GM12878 (cell line): ENCODE results near the gene XPO6.

Source experiments
- CBX3 ChIP-seq: fragments of 200-600 bp; sonication (generic); IDR thresholded peaks from 2 replicates; pipeline ENCODE4 v1.6.1; 2016; ENCODE audit warnings: low read depth, borderline replicate concordance
- EP300 ChIP-seq, 2 experiments: fragments of 150-350 bp in 1 of 2; IDR thresholded peaks; 2 replicates each; pipeline ENCODE4 v1.6.1; 2011 to 2012; ENCODE audit warnings: low read depth in 2 of 2, low read length in 2 of 2, borderline replicate concordance in 1 of 2, improper control_type of control experiment in 1 of 2, inconsistent platforms in 1 of 2; ENCODE audit not compliant: control insufficient read depth in 1 of 2
- EZH2 ChIP-seq: IDR thresholded peaks from 2 replicates; pipeline ENCODE4 v1.6.1; 2012; ENCODE audit warnings: low read depth, mild to moderate bottlenecking, control low read depth, inconsistent platforms, low read length, borderline replicate concordance; ENCODE audit not compliant: control insufficient read depth
- SIX5 ChIP-seq: IDR thresholded peaks from 2 replicates; pipeline ENCODE4 v1.6.1; 2011; ENCODE audit warnings: mild to moderate bottlenecking, low read depth, low read length, moderate library complexity; ENCODE audit not compliant: severe bottlenecking
- SREBF2 ChIP-seq: IDR thresholded peaks from 2 replicates; pipeline ENCODE4 v1.6.1; 2012; ENCODE audit warnings: mild to moderate bottlenecking, low read length
- YY1 ChIP-seq: IDR thresholded peaks from 2 replicates; pipeline ENCODE4 v1.6.1; 2011; ENCODE audit warnings: low read depth, mild to moderate bottlenecking, low read length

DNA sequence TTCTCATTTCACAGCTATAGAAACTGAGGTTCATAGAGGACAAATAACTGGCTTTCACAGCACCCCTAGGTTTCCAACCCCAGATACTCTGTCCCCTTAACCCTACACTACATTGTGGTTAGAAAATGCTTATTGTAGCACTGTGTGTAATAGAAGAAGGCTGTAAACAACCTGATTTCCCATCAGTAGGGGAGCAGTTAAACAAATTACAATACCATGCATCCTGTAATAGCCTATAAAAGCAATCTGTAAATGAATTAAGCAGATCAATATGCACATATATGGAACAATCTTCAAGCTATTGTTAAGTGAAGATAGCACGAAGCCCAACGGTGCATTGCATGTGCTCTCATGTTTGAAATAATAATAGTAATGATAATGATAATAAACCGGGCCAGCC is 39.2 kb upstream of the XPO6 start:
- TF ChIP-seq SREBF2 (no peak), CBX3 (no peak), EZH2 (no peak), EP300 (IDR thresholded peaks at IDR 0.05; ENCODE audit: borderline replicate concordance in 1 of 2, control insufficient read depth in 1 of 2, low read depth in 2 of 2, low read length in 2 of 2) (no peak), YY1 (no peak), SIX5 (no peak)
